ENCODE measurements around the gene RABGGTA. TPM values are rescaled to one million over a fixed set of nuclear protein-coding genes. Genes with fewer than 3 reads are reported as not detected.

The RABGGTA gene
- 42.3 and 150 TPM in 2 replicates for total RNA-seq (2011; cell fraction: chromatin; rRNA removed; ENCODE audit: low replicate concordance)
- 101 TPM in 2 replicates for total RNA-seq (2011; cell fraction: nucleolus; rRNA removed)
- 64.9 and 65.0 TPM in 2 replicates for total RNA-seq (2011; cell fraction: nucleoplasm; rRNA removed)
- total RNA-seq (2014; rRNA removed) (15.9 and 18.7 TPM in 2 replicates), total RNA-seq (2014; rRNA removed; fragmentation: Illumina TruSeq; extraction: Trizol) (4.2 and 4.5 TPM in 2 replicates), total RNA-seq (2015; rRNA removed; fragmentation: Illumina TruSeq; extraction: Trizol) (8.8 and 9.4 TPM in 2 replicates), total RNA-seq (2021) (19.2 and 21.0 TPM in 2 replicates), polyA plus RNA-seq (2011; rRNA removed) (9.6 and 30.0 TPM in 2 replicates), polyA plus RNA-seq (2014; fragmentation: Illumina TruSeq; extraction: Trizol) (15.4 and 18.1 TPM in 2 replicates), polyA plus RNA-seq (2014; fragmentation: Nextera tagmentation; extraction: Ambion mirVana) (10 to 100 TPM; 20.3 to 24.2 TPM), polyA plus RNA-seq (2014; rRNA removed) (15.5 and 16.5 TPM in 2 replicates), polyA minus RNA-seq (2011; rRNA and poly(A)+ RNA removed) (13.1 and 19.4 TPM in 2 replicates), Bru-seq, nascent RNA (percentile 56 among the genes with signal in this experiment), BruChase-seq, experiment 1, labeled RNA remaining after a 2-hour chase (percentile 48 among the genes with signal in this experiment), BruChase-seq, experiment 2, labeled RNA remaining after a 6-hour chase (percentile 51 among the genes with signal in this experiment)
- polyA plus RNA-seq (2011; cell fraction: cytosol; rRNA removed), result 22.7 and 32.3 TPM in 2 replicates
- 122 and 134 TPM in 2 replicates for polyA plus RNA-seq (2011; cell fraction: nucleus; rRNA removed)
- polyA plus RNA-seq (2012), result 16.4 and 32.0 TPM in 2 replicates
- polyA minus RNA-seq (2011; cell fraction: cytosol; rRNA and poly(A)+ RNA removed), result 18.9 and 20.4 TPM in 2 replicates
- 40.7 and 53.3 TPM in 2 replicates for polyA minus RNA-seq (2011; cell fraction: nucleus; rRNA and poly(A)+ RNA removed)
- long read RNA-seq, experiment 1, transcript RABGGTA-202 (16 exons, 2,265 nt), result minor isoform, 6 of 58 reads
- long read RNA-seq, experiment 1, transcript RABGGTA-201 (17 exons, 2,088 nt), result major isoform, 17 of 58 reads
- long read RNA-seq, experiment 1, partial matches to known transcripts, result 22 of 58 reads
- long read RNA-seq, experiment 1, other reads (novel, unspliced or antisense), result 12 of 58 reads
- long read RNA-seq, experiment 2, transcript RABGGTA-201 (17 exons, 2,088 nt), result minor isoform, 7 of 24 reads
- long read RNA-seq, experiment 2, transcript RABGGTA-202 (16 exons, 2,265 nt), result major isoform, 8 of 24 reads
- long read RNA-seq, experiment 2, partial matches to known transcripts, result 5 of 24 reads
- long read RNA-seq, experiment 2, other reads (novel, unspliced or antisense), result 4 of 24 reads
- long read RNA-seq, experiment 3, transcript RABGGTA-201 (17 exons, 2,088 nt), result major isoform, 18 of 32 reads
- long read RNA-seq, experiment 3, partial matches to known transcripts, result 3 of 32 reads
- long read RNA-seq, experiment 3, other reads (novel, unspliced or antisense), result 7 of 32 reads

- H3K4me1 ChIP-seq (replicated peaks in 1 of 2; ENCODE audit: control insufficient read depth in 2 of 2, insufficient read depth in 2 of 2, low read length in 2 of 2), result peaks cover 26 to 27% of the 10 kb centered on the region in 2 experiments; a peak in 4 of 5 replicates
- POLR2A ChIA-PET, result interaction anchor here (0.6 to 2.1 kb wide), 9 partner anchors 9 to 191 kb away, joined by 3 to 11 read pairs (median 4); partner anchors contain the start of genes CIDEB and TINF2
- H3K9me3 ChIP-seq (replicated peaks; ENCODE audit: control insufficient read depth, insufficient read depth, low read depth, low read length), result no peaks in the 10 kb centered on the region
- peak within 1 kb of the TSS; percentile 94 for H3K4me3 ChIP-seq
- WGBS (ENCODE audit: insufficient coverage, low coverage, missing lambda C conversion rate), result under 1% methylated on average over 35 of the region's 61 CpGs
- peak within 1 kb of the TSS; percentile 95 to 99 for H3K9ac ChIP-seq (ENCODE audit: insufficient read depth in 1 of 2, low read depth in 2 of 2, low read length in 2 of 2)
- peak within 1 kb of the TSS; percentile 92 for H3K4me2 ChIP-seq (ENCODE audit: insufficient read depth, low read length)
- intact Hi-C loops (cut with micrococcal nuclease), result loop anchor here (2.0 kb wide), 1 partner anchor 28 kb away; the partner anchor contains the start of gene TINF2
- H2AFZ ChIP-seq (ENCODE audit: low read depth, low read length), result peak within 1 kb of the TSS; percentile 95
- H3K27me3 ChIP-seq (ENCODE audit: control insufficient read depth in 2 of 2, insufficient read depth in 2 of 2, low read length in 2 of 2), result no peaks in the 10 kb centered on the region
- peak within 1 kb of the TSS; percentile 99 for H3K27ac ChIP-seq (ENCODE audit: extremely low read depth, low read depth, low read length)
- in situ Hi-C loops (cut with MboI), result no loop called here
- FAIRE-seq (peak; percentile 40), DNase-seq (ENCODE audit: extremely low read depth in 1 of 4, low spot score in 3 of 4) (peak; percentile 90 to 93 (median 92)), ATAC-seq (peak; percentile 95)
- BruUV-seq (replicated peaks), result no TSS peak
- H4K20me1 ChIP-seq (replicated peaks; ENCODE audit: control insufficient read depth, insufficient read depth, low read length), result no peaks in the 10 kb centered on the region; the same call in 1 of the 2 replicates
- peaks cover 2% of the 10 kb centered on the region for H3K9me1 ChIP-seq (ENCODE audit: control insufficient read depth, insufficient read depth, low read length)
- H3K79me2 ChIP-seq (ENCODE audit: control insufficient read depth, insufficient read depth, low read length), result peaks cover 9% of the 10 kb centered on the region; the same call in 1 of the 3 replicates
- CTCF ChIA-PET (ENCODE audit: low intra/inter-chr PET ratio), result interaction anchor here (0.6 to 1.0 kb wide), 2 partner anchors 26 to 29 kb away, joined by 3 to 6 read pairs; partner anchors contain the start of gene TINF2
- H3K36me3 ChIP-seq (ENCODE audit: control insufficient read depth, insufficient read depth, low read length), result no peaks in the 10 kb centered on the region; the same call in 2 of the 3 replicates
- no peak for TF ChIP-seq ATF3 (IDR thresholded peaks at IDR 0.05)
- no peak for TF ChIP-seq ATF3 (CRISPR knock-in tag; conservative IDR thresholded peaks at IDR 0.05)
- no peak for TF ChIP-seq ZNF174 (CRISPR knock-in tag; IDR thresholded peaks at IDR 0.05)
- no peak for TF ChIP-seq CHD4 (IDR thresholded peaks at IDR 0.05; ENCODE audit: insufficient read depth, insufficient replicate concordance, low read depth, low read length, poor library complexity, severe bottlenecking)
- TF ChIP-seq ZNF121 (CRISPR knock-in tag; conservative IDR thresholded peaks at IDR 0.05), result no peak
- TF ChIP-seq CBX3 (IDR thresholded peaks at IDR 0.05; ENCODE audit: borderline replicate concordance in 1 of 2, low read length in 2 of 2), result 0 out of 3 replicates have a peak, but pooled peaks of 1 of the 2 experiments have one; percentile 45
- TF ChIP-seq E2F8 (IDR thresholded peaks at IDR 0.05; ENCODE audit: low read depth, partially characterized antibody), result no peak
- peak; percentile 81 for TF ChIP-seq GABPB1 (CRISPR knock-in tag; IDR thresholded peaks at IDR 0.05)
- no peak for TF ChIP-seq THRA (IDR thresholded peaks at IDR 0.05)
Observed at GRCh38 chr14:24271134-24271833, at the start of gene RABGGTA. Gene RABGGTA, minus strand, starts transcription at chr14:24271597. Its CDS starts 482 bp downstream, at chr14:24271115.

All from K562 (cell line).